Measurements from ENCODE around the gene FRMPD3.

DNA sequence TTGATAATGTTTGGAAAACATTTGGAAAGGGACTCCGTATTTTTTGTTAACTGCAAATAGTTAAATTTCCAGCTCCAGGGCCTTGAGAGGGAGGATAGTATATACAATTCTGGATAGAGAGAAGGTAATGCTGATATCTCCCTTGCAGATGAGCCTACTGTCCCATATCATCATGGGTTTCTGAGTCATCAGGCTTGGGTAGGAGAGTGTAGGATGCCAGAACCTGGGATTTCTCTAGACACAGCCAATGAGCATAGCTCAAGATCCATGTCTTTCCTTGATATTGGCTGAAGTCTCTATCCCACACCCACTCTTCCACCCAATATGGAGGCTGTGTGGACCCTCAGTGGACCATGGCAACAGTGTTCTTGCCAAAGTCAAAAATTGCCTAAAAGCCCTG lies 7.8 kb downstream of the FRMPD3 start:
- TF ChIP-seq ZFX (IDR thresholded peaks at IDR 0.05; ENCODE audit: borderline replicate concordance) = no peak
- TF ChIP-seq, protein P1, sequence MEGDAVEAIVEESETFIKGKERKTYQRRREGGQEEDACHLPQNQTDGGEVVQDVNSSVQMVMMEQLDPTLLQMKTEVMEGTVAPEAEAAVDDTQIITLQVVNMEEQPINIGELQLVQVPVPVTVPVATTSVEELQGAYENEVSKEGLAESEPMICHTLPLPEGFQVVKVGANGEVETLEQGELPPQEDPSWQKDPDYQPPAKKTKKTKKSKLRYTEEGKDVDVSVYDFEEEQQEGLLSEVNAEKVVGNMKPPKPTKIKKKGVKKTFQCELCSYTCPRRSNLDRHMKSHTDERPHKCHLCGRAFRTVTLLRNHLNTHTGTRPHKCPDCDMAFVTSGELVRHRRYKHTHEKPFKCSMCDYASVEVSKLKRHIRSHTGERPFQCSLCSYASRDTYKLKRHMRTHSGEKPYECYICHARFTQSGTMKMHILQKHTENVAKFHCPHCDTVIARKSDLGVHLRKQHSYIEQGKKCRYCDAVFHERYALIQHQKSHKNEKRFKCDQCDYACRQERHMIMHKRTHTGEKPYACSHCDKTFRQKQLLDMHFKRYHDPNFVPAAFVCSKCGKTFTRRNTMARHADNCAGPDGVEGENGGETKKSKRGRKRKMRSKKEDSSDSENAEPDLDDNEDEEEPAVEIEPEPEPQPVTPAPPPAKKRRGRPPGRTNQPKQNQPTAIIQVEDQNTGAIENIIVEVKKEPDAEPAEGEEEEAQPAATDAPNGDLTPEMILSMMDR (IDR thresholded peaks at IDR 0.05) = no peak
